ENCODE results near the gene MAP3K7. TPM values are rescaled to one million over a fixed set of nuclear protein-coding genes. Genes with fewer than 3 reads are reported as not detected.
A peak's percentile ranks its signal among the peaks of the same experiment; 100 is the strongest.

MAP3K7 gene
- total RNA-seq, 1 donor from 2014 or later: 22.0 TPM

- H3K4me1 ChIP-seq: no peaks in the 10 kb centered on the region
- ATAC-seq (no peak), DNase-seq (no peak)
- H3K27me3 ChIP-seq (ENCODE audit: low read depth): peaks cover 26% of the 10 kb centered on the region
- intact Hi-C loops (cut with DNase I): no loop called here
- H3K27ac ChIP-seq: no peak overlapping the region
- H3K36me3 ChIP-seq: no peaks in the 10 kb centered on the region
- H3K4me3 ChIP-seq: no peak overlapping the region
- no peaks in the 10 kb centered on the region for H3K9me3 ChIP-seq
- no peak for TF ChIP-seq CTCF (IDR thresholded peaks at IDR 0.05)
These were observed 12.3 kb upstream of the MAP3K7 start for GRCh38 chr6:90599151-90599550.

GRCh38 chr6:90598192-90598951, 11.5 kb upstream of the MAP3K7 start:
- no peaks in the 10 kb centered on the region for H3K36me3 ChIP-seq
- no peak for TF ChIP-seq CTCF (IDR thresholded peaks at IDR 0.05)
- DNase-seq: no peak
- H3K27ac ChIP-seq: no peak overlapping the region
- H3K4me3 ChIP-seq: no peak overlapping the region
- intact Hi-C loops (cut with DNase I): no loop called here
- H3K4me1 ChIP-seq: no peaks in the 10 kb centered on the region
- no peak for ATAC-seq
- H3K27me3 ChIP-seq (ENCODE audit: low read depth): peaks cover 18% of the 10 kb centered on the region
- H3K9me3 ChIP-seq: no peaks in the 10 kb centered on the region

DNA sequence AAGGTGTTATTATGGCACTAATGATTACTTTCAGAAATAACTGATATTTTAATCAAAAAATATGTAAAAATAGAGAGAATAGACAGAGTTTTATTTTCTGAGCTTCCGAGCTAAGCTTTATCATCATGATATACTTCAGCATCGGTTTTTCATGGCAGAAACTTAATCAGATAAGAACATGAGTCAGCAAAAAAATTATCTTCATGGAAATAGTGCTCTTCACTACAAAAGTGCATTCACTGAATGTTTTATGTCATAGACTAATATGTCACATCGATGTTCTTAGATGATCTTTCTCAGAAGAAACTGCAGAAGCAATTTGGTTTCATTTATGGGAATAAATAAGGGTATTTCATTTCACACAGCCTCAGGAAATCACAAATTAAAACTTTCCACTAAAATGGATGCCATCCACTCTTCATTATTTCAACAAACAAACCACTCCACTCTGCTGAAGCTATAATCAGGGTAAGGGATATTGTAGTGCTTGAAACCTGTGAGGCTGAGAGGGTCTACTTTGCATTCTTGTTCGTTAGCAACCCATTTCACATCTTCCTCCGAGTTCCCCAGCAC, 10.2 kb upstream of the MAP3K7 start:
- intact Hi-C loops (cut with DNase I): no loop called here
- Histone ChIP-seq H3K27ac (no peak overlapping the region), H3K9me3 (no peaks in the 10 kb centered on the region), H3K36me3 (no peaks in the 10 kb centered on the region), H3K27me3 (ENCODE audit: low read depth) (peaks cover 13% of the 10 kb centered on the region), H3K4me3 (no peak overlapping the region), H3K4me1 (no peaks in the 10 kb centered on the region)
- ATAC-seq: no peak
- TF ChIP-seq CTCF (IDR thresholded peaks at IDR 0.05): no peak
- DNase-seq: no peak

GRCh38 chr6:90595854-90596253, 9.0 kb upstream of the MAP3K7 start:
- Histone ChIP-seq H3K27me3 (ENCODE audit: low read depth) (peaks cover 13% of the 10 kb centered on the region), H3K9me3 (no peaks in the 10 kb centered on the region), H3K36me3 (no peaks in the 10 kb centered on the region), H3K4me3 (no peak overlapping the region), H3K27ac (no peak overlapping the region), H3K4me1 (no peaks in the 10 kb centered on the region)
- intact Hi-C loops (cut with DNase I): no loop called here
- DNase-seq (no peak), ATAC-seq (no peak)
- no peak for TF ChIP-seq CTCF (IDR thresholded peaks at IDR 0.05)

DNA sequence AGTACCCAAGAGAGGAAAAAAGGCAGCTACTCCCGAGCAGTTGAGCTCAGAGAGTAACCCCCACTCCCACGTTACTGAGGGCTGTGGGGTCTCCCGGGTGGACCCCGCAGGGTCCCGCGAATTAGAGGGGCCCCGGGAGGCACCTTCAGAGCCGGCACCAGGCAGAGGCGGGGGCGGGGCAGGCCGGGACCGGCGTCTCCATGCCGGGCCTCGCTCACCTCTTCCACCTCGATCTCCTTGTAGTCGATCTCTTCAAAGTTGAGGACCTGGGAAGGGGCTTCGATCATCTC, 381 bp downstream of the MAP3K7 start:
- Histone ChIP-seq H3K4me3 (peak overlapping the region; percentile 97), H3K27me3 (ENCODE audit: low read depth) (no peaks in the 10 kb centered on the region), H3K27ac (peak overlapping the region; percentile 95), H3K36me3 (no peaks in the 10 kb centered on the region), H3K4me1 (peaks cover 23% of the 10 kb centered on the region), H3K9me3 (no peaks in the 10 kb centered on the region)
- TF ChIP-seq CTCF (IDR thresholded peaks at IDR 0.05): no peak
- intact Hi-C loops (cut with DNase I): no loop called here
- peak; percentile 71 to 72 for ATAC-seq
- DNase-seq: no peak
